Kidney (tissue), 14 donors: ENCODE data around the gene HLA-F. TPM values are rescaled to one million over a fixed set of nuclear protein-coding genes. Genes with fewer than 3 reads are reported as not detected.

ENCODE experiments used
- DNase-seq, 5 donors: peaks; one replicate each; pipeline ENCODE4 v3.0.0-alpha.2; 2013 to 2020
- FAIRE-seq: peaks from 2 replicates; lab custom pipeline; 2012; peaks lifted over from hg19 to GRCh38; lab: Jason Lieb, UNC
- H3K27ac ChIP-seq, 2 donors: one replicate each; pipeline ENCODE4 v1.7.0; 2013; ENCODE audit warnings: low read depth in 2 of 2, low read length in 2 of 2, inconsistent platforms in 1 of 2
- H3K27me3 ChIP-seq: one replicate; pipeline ENCODE4 v1.7.1; 2013; ENCODE audit warnings: low read length, inconsistent platforms; ENCODE audit not compliant: control insufficient read depth, insufficient read depth
- H3K36me3 ChIP-seq, 3 donors: one replicate each; pipeline versions ENCODE4 v1.7.0 to v1.7.1; 2013; ENCODE audit warnings: low read length in 3 of 3, control low read depth in 1 of 3, inconsistent platforms in 1 of 3; ENCODE audit not compliant: insufficient read depth in 3 of 3, control insufficient read depth in 2 of 3
- H3K4me1 ChIP-seq, 3 donors: one replicate each; pipeline versions ENCODE4 v1.7.0 to v1.7.1; 2013; ENCODE audit warnings: low read length in 3 of 3, inconsistent platforms in 1 of 3, low read depth in 1 of 3; ENCODE audit not compliant: control insufficient read depth in 2 of 3, insufficient read depth in 2 of 3
- H3K4me3 ChIP-seq, 3 donors: one replicate each; pipeline versions ENCODE4 v1.7.0 to v1.8.1; 2013; ENCODE audit warnings: low read length in 3 of 3, control low read depth in 1 of 3, inconsistent platforms in 1 of 3
- H3K9ac ChIP-seq, 3 donors: one replicate each; pipeline versions ENCODE4 v1.7.0 to v1.7.1; 2013; ENCODE audit warnings: low read length in 3 of 3, control low read depth in 1 of 3, inconsistent platforms in 1 of 3
- H3K9me3 ChIP-seq, 3 donors: one replicate each; pipeline versions ENCODE4 v1.7.0 to v1.7.1; 2013; ENCODE audit warnings: low read length in 3 of 3, control low read depth in 1 of 3, inconsistent platforms in 1 of 3; ENCODE audit not compliant: control insufficient read depth in 2 of 3, insufficient read depth in 1 of 3
- intact Hi-C: fragments of 100-400 bp; cut with DNase I; formaldehyde crosslinking; loops from one replicate; pipeline ENCODE4 v1.11.1; 2022
- polyA plus RNA-seq: library from polyadenylated mRNA; stranded (reverse); fragments of 350-450 nt; fragmentation: Illumina TruSeq; extraction: RNeasy Lipid Tissue Mini Kit (QIAGEN cat#74804); gene quantifications from one replicate; pipeline ENCODE4 v1.2.3, GENCODE V29; 2014; ENCODE audit warnings: low read depth, low replicate concordance; ENCODE audit not compliant: insufficient read depth
- total RNA-seq: library from RNA; stranded (reverse); fragmentation: NEBNext Ultra II Directional; extraction: Animal tissue kit (Norgen Biotek cat#: 25700); gene quantifications from one replicate; pipeline ENCODE4 v1.2.1, GENCODE V29; 2021
- TF ChIP-seq, protein P1 (sequence below): IDR thresholded peaks from 3 replicates; pipeline ENCODE4 v1.5.1; 2012; ENCODE audit warnings: mild to moderate bottlenecking, moderate library complexity, borderline replicate concordance; ENCODE audit not compliant: insufficient read depth; ENCODE audit errors: extremely low read depth
- donor health status: control.
- donor health status: control.
- donor health status: control.
- donor health status: control.
- donor health status: control.
- donor health status: DM: yes; HTN: yes; CAD: no.
- donor health status: Normal renal cell carcinoma (clear cell type).

HLA-F gene
- total and polyA plus RNA-seq, 2 donors from 2014 or later, result 52.1 to 87.8 TPM

DNA sequence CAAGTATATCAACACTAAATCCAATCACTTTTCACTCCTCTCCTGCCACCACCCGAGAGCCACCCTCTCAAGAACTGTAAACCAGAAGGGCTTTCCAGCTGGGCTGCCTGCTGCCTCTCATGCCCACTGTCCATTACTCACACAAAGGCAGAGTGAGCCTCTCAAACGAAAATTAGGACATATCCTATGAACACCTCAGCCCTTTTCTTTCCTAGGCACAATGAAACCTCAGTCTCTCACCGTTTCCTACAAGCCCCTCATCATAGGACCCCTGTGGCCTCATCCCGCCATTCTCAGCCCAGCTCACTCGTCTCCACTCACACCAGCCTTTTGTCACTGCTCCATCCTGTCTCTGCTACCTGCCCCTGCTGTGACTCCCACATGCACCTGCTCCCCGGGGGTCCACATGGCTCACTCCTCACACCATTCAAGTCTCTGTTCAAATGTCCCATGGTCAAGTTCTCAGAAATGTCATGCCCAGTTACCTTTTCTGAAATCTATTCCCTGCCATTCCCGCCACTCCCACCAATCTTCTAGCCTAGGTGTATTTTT is 7.4 kb downstream of the HLA-F start:
- Histone ChIP-seq H3K27me3 (no peaks in the 10 kb centered on the region), H3K4me1 (peaks cover 0 to under 1% (median 0%) of the 10 kb centered on the region in 3 donors), H3K36me3 (peaks cover 0 to 2% (median 0%) of the 10 kb centered on the region in 3 donors), H3K9me3 (no peaks in the 10 kb centered on the region), H3K4me3 (no peak overlapping the region), H3K27ac (no peak overlapping the region), H3K9ac (no peak overlapping the region)
- intact Hi-C loops, result no loop called here
- DNase-seq (no peak), FAIRE-seq (no peak)
- TF ChIP-seq, protein P1, sequence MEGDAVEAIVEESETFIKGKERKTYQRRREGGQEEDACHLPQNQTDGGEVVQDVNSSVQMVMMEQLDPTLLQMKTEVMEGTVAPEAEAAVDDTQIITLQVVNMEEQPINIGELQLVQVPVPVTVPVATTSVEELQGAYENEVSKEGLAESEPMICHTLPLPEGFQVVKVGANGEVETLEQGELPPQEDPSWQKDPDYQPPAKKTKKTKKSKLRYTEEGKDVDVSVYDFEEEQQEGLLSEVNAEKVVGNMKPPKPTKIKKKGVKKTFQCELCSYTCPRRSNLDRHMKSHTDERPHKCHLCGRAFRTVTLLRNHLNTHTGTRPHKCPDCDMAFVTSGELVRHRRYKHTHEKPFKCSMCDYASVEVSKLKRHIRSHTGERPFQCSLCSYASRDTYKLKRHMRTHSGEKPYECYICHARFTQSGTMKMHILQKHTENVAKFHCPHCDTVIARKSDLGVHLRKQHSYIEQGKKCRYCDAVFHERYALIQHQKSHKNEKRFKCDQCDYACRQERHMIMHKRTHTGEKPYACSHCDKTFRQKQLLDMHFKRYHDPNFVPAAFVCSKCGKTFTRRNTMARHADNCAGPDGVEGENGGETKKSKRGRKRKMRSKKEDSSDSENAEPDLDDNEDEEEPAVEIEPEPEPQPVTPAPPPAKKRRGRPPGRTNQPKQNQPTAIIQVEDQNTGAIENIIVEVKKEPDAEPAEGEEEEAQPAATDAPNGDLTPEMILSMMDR, result no peak

DNA sequence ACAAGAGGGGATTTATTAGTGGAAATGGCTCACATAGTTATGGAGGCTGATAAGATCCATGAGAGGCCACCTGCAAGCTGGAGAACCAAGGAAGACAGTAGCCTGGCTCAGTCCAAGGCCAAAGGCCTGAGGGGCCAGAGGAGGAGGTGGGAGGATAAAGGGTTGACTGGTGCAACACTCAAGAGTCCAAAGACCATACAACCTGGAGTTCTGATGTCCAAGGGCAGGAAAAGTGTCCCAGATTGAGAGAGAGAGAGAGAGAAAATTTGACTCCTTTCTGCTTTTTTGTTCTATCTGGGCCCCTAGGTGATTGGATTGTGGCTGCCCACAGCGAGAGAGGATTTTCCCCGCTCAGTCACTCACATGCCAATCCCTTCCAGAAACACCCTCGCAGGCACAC is 8.0 kb downstream of the HLA-F start:
- FAIRE-seq (no peak), DNase-seq (no peak)
- Histone ChIP-seq H3K36me3 (peaks cover 0 to 2% (median 0%) of the 10 kb centered on the region in 3 donors), H3K27me3 (peaks cover 3% of the 10 kb centered on the region), H3K4me3 (no peak overlapping the region), H3K9ac (no peak overlapping the region), H3K4me1 (no peaks in the 10 kb centered on the region), H3K27ac (no peak overlapping the region), H3K9me3 (no peaks in the 10 kb centered on the region)
- intact Hi-C loops, result no loop called here
- TF ChIP-seq, protein P1, result no peak

DNA sequence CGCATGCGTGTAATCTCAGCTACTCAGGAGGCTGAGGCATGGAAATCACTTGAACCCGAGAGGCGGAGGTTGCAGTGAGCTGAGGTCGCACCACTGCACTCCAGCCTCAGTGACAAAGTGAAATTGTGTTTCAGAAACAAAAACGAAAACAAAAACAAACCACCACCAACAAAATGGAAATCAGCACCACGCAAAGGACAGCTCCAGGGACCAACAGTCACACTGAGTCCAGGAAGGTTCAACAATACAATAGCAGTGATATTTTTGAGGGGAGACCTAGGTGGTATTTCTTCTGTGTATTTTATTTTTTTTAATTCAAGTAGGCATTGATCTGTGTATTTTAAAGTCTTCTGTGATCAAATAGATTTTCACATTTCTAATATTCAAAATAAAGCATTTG is 9.8 kb downstream of the HLA-F start:
- no peaks in the 10 kb centered on the region for H3K36me3 ChIP-seq
- intact Hi-C loops, result no loop called here
- H3K27ac ChIP-seq, result no peak overlapping the region
- H3K4me3 ChIP-seq, result no peak overlapping the region
- peaks cover 3% of the 10 kb centered on the region for H3K27me3 ChIP-seq
- DNase-seq (no peak), FAIRE-seq (no peak)
- H3K9ac ChIP-seq, result no peak overlapping the region
- TF ChIP-seq, protein P1, result no peak
- no peaks in the 10 kb centered on the region for H3K9me3 ChIP-seq
- no peaks in the 10 kb centered on the region for H3K4me1 ChIP-seq
